Measurements from ENCODE around the gene GNL3. TPM values are rescaled to one million over a fixed set of nuclear protein-coding genes. Genes with fewer than 3 reads are reported as not detected.
A peak's percentile ranks its signal among the peaks of the same experiment; 100 is the strongest.

Gene GNL3, protein sequence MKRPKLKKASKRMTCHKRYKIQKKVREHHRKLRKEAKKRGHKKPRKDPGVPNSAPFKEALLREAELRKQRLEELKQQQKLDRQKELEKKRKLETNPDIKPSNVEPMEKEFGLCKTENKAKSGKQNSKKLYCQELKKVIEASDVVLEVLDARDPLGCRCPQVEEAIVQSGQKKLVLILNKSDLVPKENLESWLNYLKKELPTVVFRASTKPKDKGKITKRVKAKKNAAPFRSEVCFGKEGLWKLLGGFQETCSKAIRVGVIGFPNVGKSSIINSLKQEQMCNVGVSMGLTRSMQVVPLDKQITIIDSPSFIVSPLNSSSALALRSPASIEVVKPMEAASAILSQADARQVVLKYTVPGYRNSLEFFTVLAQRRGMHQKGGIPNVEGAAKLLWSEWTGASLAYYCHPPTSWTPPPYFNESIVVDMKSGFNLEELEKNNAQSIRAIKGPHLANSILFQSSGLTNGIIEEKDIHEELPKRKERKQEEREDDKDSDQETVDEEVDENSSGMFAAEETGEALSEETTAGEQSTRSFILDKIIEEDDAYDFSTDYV
- polyA plus RNA-seq (2013, experiment 1 of 2): 92.6 TPM
- polyA plus RNA-seq (2013, experiment 2 of 2): 94.1 TPM

GRCh38 chr3:52685709-52686691 is at the start of gene GNL3, which contains the start of gene PBRM1:
Gene GNL3 (plus strand): TSS chr3:52686032. CDS start chr3:52686093, 61 bp downstream.
Gene PBRM1 (minus strand): TSS chr3:52685913.
- peaks cover 8% of the 10 kb centered on the region for H3K4me1 ChIP-seq (ENCODE audit: control insufficient read depth, insufficient read depth, low read depth, low read length)
- H3K4me3 ChIP-seq (ENCODE audit: insufficient read depth in 1 of 2, low read depth in 1 of 2, low read length in 2 of 2): peak within 1 kb of the TSS; percentile 85 to 96
- peak within 1 kb of the TSS; percentile 100 for H2BK15ac ChIP-seq (ENCODE audit: low read depth, poor library complexity, severe bottlenecking)
- H3K9me3 ChIP-seq (ENCODE audit: control insufficient read depth, low read length): no peaks in the 10 kb centered on the region
- H3K14ac ChIP-seq (ENCODE audit: low read length in 2 of 2): peak within 1 kb of the TSS; percentile 98 to 100
- peak within 1 kb of the TSS; percentile 90 for H2AFZ ChIP-seq (ENCODE audit: low read depth, low read length)
- H2BK5ac ChIP-seq (ENCODE audit: low read depth, low read length, poor library complexity, severe bottlenecking): peak within 1 kb of the TSS; percentile 92
- H3K23ac ChIP-seq (ENCODE audit: low read length in 2 of 2): peak within 1 kb of the TSS in 1 of 2 experiments; percentile 91
- H4K8ac ChIP-seq (ENCODE audit: low read length): peak within 1 kb of the TSS; percentile 99
- H3K36me3 ChIP-seq (ENCODE audit: control insufficient read depth in 1 of 2, insufficient read depth in 2 of 2, low read depth in 1 of 2, low read length in 2 of 2): peaks cover 20 to 42% of the 10 kb centered on the region in 2 experiments
- no peak within 1 kb of the TSS for H2AK5ac ChIP-seq (ENCODE audit: low read length, severe bottlenecking)
- no peaks in the 10 kb centered on the region for H3K27me3 ChIP-seq (ENCODE audit: control insufficient read depth in 1 of 2, insufficient read depth in 1 of 2, low read length in 2 of 2)
- peak within 1 kb of the TSS; percentile 98 to 100 for H3K18ac ChIP-seq (ENCODE audit: low read depth in 1 of 2, low read length in 2 of 2)
- H2BK12ac ChIP-seq (ENCODE audit: low read length in 2 of 2): peak within 1 kb of the TSS in 1 of 2 experiments; percentile 59
- peak; percentile 97 for DNase-seq
- H3K79me1 ChIP-seq (replicated peaks; ENCODE audit: low read length, poor library complexity, severe bottlenecking): peaks cover 6% of the 10 kb centered on the region
- H3K9ac ChIP-seq (ENCODE audit: low read length): peak within 1 kb of the TSS; percentile 96
- H3K4me2 ChIP-seq (ENCODE audit: low read length, poor library complexity, severe bottlenecking): peak within 1 kb of the TSS; percentile 64
- peak within 1 kb of the TSS; percentile 100 for H4K91ac ChIP-seq (ENCODE audit: low read length)
- under 1% methylated on average over 81 of the region's 82 CpGs for WGBS
- H2BK120ac ChIP-seq (ENCODE audit: low read depth, low read length): peak within 1 kb of the TSS; percentile 99
- H3K4ac ChIP-seq (ENCODE audit: low read depth in 1 of 2, low read length in 2 of 2): peak within 1 kb of the TSS; percentile 92 to 100
- H3K27ac ChIP-seq (ENCODE audit: low read length, poor library complexity, severe bottlenecking): peak within 1 kb of the TSS; percentile 78

DNA sequence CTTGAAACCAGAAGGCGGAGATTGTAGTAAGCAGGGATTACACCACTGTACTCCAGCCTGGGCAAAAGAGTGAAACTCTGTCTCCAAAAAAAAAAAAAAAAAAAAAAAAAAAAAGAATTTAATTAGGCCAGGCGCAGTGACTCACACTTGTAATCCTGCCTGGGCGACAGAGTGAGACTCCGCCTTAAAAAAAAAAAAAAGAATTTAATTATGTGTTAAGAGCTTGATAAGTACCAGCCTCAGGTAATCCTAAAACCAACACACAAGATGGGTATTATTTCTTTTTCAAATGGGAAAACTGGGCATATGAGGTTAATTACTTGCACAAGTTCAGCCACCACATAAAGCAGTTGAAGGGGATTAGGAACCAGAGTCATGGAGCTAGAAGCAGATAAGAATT is 49.2 kb upstream of the GNL3 start:
- peaks cover 27 to 75% of the 10 kb centered on the region in 2 experiments for H3K36me3 ChIP-seq (ENCODE audit: control insufficient read depth in 1 of 2, insufficient read depth in 2 of 2, low read depth in 1 of 2, low read length in 2 of 2)
- H3K4me3 ChIP-seq (ENCODE audit: insufficient read depth in 1 of 2, low read depth in 1 of 2, low read length in 2 of 2): no peak overlapping the region
- no peak for DNase-seq
- H2AK5ac ChIP-seq (ENCODE audit: low read length, severe bottlenecking): no peak overlapping the region
- no CpG with 5 or more reads among the region's 4 CpGs for whole genome bisulfite sequencing
- no peak overlapping the region for H3K27ac ChIP-seq (ENCODE audit: low read length, poor library complexity, severe bottlenecking)
- H3K9ac ChIP-seq (ENCODE audit: low read length): no peak overlapping the region
- no peak overlapping the region for H2AFZ ChIP-seq (ENCODE audit: low read depth, low read length)
- H3K18ac ChIP-seq (ENCODE audit: low read depth in 1 of 2, low read length in 2 of 2): no peak overlapping the region
- peaks cover 1% of the 10 kb centered on the region for H3K4me1 ChIP-seq (ENCODE audit: control insufficient read depth, insufficient read depth, low read depth, low read length)
- H2BK5ac ChIP-seq (ENCODE audit: low read depth, low read length, poor library complexity, severe bottlenecking): no peak overlapping the region
- H4K91ac ChIP-seq (ENCODE audit: low read length): no peak overlapping the region
- no peak overlapping the region for H2BK12ac ChIP-seq (ENCODE audit: low read length in 2 of 2)
- H3K14ac ChIP-seq (ENCODE audit: low read length in 2 of 2): no peak overlapping the region
- H2BK15ac ChIP-seq (ENCODE audit: low read depth, poor library complexity, severe bottlenecking): no peak overlapping the region
- no peak overlapping the region for H2BK120ac ChIP-seq (ENCODE audit: low read depth, low read length)
- H3K27me3 ChIP-seq (ENCODE audit: control insufficient read depth in 1 of 2, insufficient read depth in 1 of 2, low read length in 2 of 2): no peaks in the 10 kb centered on the region
- no peak overlapping the region for H4K8ac ChIP-seq (ENCODE audit: low read length)
- no peak overlapping the region for H3K4me2 ChIP-seq (ENCODE audit: low read length, poor library complexity, severe bottlenecking)
- H3K23ac ChIP-seq (ENCODE audit: low read length in 2 of 2): no peak overlapping the region
- no peak overlapping the region for H3K4ac ChIP-seq (ENCODE audit: low read depth in 1 of 2, low read length in 2 of 2)
- no peaks in the 10 kb centered on the region for H3K9me3 ChIP-seq (ENCODE audit: control insufficient read depth, low read length)
- peaks cover 13% of the 10 kb centered on the region for H3K79me1 ChIP-seq (replicated peaks; ENCODE audit: low read length, poor library complexity, severe bottlenecking)

DNA sequence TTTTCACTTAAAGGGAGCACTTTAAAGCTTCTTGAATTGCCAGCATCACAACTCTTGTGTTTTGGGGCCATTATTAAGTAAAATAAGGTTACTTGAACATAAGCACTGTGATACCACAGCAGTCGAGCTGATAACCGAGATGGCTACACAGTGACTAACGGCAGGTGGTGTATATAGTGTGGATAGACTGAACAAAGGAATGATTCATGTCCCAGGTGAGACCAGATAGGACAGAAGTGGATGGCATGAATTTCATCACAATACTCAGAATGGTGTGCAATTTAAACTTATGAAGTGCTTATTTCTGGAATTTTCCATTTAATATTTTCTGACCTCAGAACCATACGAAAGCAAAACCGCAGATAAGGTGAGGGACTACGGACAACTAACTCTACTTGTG is 40.3 kb upstream of the GNL3 start:
- Histone ChIP-seq H2BK5ac (ENCODE audit: low read depth, low read length, poor library complexity, severe bottlenecking) (no peak overlapping the region), H3K27me3 (ENCODE audit: control insufficient read depth in 1 of 2, insufficient read depth in 1 of 2, low read length in 2 of 2) (no peaks in the 10 kb centered on the region), H3K9me3 (ENCODE audit: control insufficient read depth, low read length) (no peaks in the 10 kb centered on the region), H3K4me2 (ENCODE audit: low read length, poor library complexity, severe bottlenecking) (no peak overlapping the region), H4K8ac (ENCODE audit: low read length) (no peak overlapping the region), H3K9ac (ENCODE audit: low read length) (no peak overlapping the region), H3K36me3 (ENCODE audit: control insufficient read depth in 1 of 2, insufficient read depth in 2 of 2, low read depth in 1 of 2, low read length in 2 of 2) (peaks cover 25 to 87% of the 10 kb centered on the region in 2 experiments), H2BK12ac (ENCODE audit: low read length in 2 of 2) (no peak overlapping the region), H2AK5ac (ENCODE audit: low read length, severe bottlenecking) (no peak overlapping the region), H2AFZ (ENCODE audit: low read depth, low read length) (no peak overlapping the region), H4K91ac (ENCODE audit: low read length) (no peak overlapping the region), H3K23ac (ENCODE audit: low read length in 2 of 2) (no peak overlapping the region), H2BK120ac (ENCODE audit: low read depth, low read length) (no peak overlapping the region), H3K14ac (ENCODE audit: low read length in 2 of 2) (no peak overlapping the region), H3K4ac (ENCODE audit: low read depth in 1 of 2, low read length in 2 of 2) (no peak overlapping the region), H3K79me1 (replicated peaks; ENCODE audit: low read length, poor library complexity, severe bottlenecking) (peaks cover 11% of the 10 kb centered on the region), H3K4me1 (ENCODE audit: control insufficient read depth, insufficient read depth, low read depth, low read length) (no peaks in the 10 kb centered on the region), H3K4me3 (ENCODE audit: insufficient read depth in 1 of 2, low read depth in 1 of 2, low read length in 2 of 2) (no peak overlapping the region), H3K27ac (ENCODE audit: low read length, poor library complexity, severe bottlenecking) (no peak overlapping the region), H2BK15ac (ENCODE audit: low read depth, poor library complexity, severe bottlenecking) (no peak overlapping the region), H3K18ac (ENCODE audit: low read depth in 1 of 2, low read length in 2 of 2) (no peak overlapping the region)
- 91% methylated on average over 6 of the region's 6 CpGs for WGBS
- no peak for DNase-seq

All from mesenchymal stem cell (in vitro differentiated cells and primary cell).